Upper lobe of left lung (tissue), 4 donors: ENCODE data around the gene TMCO4.
"Not testable (repeated sequence)": the region's sequence is repeated elsewhere in the genome, so short reads cannot be mapped to it uniquely, and the experiment has no call there.

Experiments
- CTCF ChIP-seq, 6 experiments: fragments of 450-650 bp in 4 of 6; fragments of 200-600 bp in 2 of 6; sonication (generic) in 2 of 6; IDR thresholded peaks; one replicate each; pipeline ENCODE4 v1.5.1; 2016 to 2019; ENCODE audit warnings: antibody characterized with exemption in 6 of 6
- POLR2AphosphoS5 ChIP-seq, 2 donors: sonication (generic); formaldehyde crosslinking; IDR thresholded peaks; one replicate each; pipeline ENCODE4 v1.5.1; 2017; ENCODE audit warnings: antibody characterized with exemption in 2 of 2

- TF ChIP-seq CTCF, POLR2AphosphoS5 (IDR thresholded peaks at IDR 0.05): not testable (repeated sequence)
Observed at GRCh38 chr1:19847334-19847733, 47.6 kb upstream of the TMCO4 start.
